Smooth muscle cell (in vitro differentiated cells): ENCODE results near the gene SLC16A2. TPM values are rescaled to one million over a fixed set of nuclear protein-coding genes. Genes with fewer than 3 reads are reported as not detected.

Experiments
- DNase-seq: peaks from one replicate; lab custom pipeline; 2025; ENCODE audit not compliant: unreplicated experiment; lab: John Stamatoyannopoulos, UW
- H2AFZ ChIP-seq: fragments of 200-600 bp; sonication (generic); 2 replicates; pipeline ENCODE4 v1.6.0; 2016; ENCODE audit warnings: antibody characterized with exemption, low read depth, mild to moderate bottlenecking
- H3F3A ChIP-seq: fragments of 200-600 bp; sonication (generic); 2 replicates; pipeline ENCODE4 v1.6.0; 2017; ENCODE audit warnings: antibody characterized with exemption, low read depth
- H3K27ac ChIP-seq: fragments of 200-600 bp; sonication (generic); 2 replicates; pipeline ENCODE4 v1.5.1; 2016; ENCODE audit warnings: low read depth, mild to moderate bottlenecking
- H3K27me3 ChIP-seq: fragments of 200-600 bp; sonication (generic); 2 replicates; pipeline ENCODE4 v1.6.1; 2016; ENCODE audit warnings: low read depth, mild to moderate bottlenecking
- H3K36me3 ChIP-seq: fragments of 200-600 bp; sonication (generic); 2 replicates; pipeline ENCODE4 v1.5.1; 2016; ENCODE audit warnings: low read depth
- H3K4me1 ChIP-seq: fragments of 200-600 bp; sonication (generic); 2 replicates; pipeline ENCODE4 v1.5.1; 2016; ENCODE audit warnings: low read depth
- H3K4me2 ChIP-seq: fragments of 200-600 bp; sonication (generic); 2 replicates; pipeline ENCODE4 v1.6.0; 2016; ENCODE audit warnings: mild to moderate bottlenecking
- H3K4me3 ChIP-seq: fragments of 200-600 bp; sonication (generic); 2 replicates; pipeline ENCODE4 v1.5.1; 2016; ENCODE audit warnings: mild to moderate bottlenecking
- H3K79me2 ChIP-seq: fragments of 200-600 bp; sonication (generic); 2 replicates; pipeline ENCODE4 v1.6.0; 2016; ENCODE audit warnings: low read depth, mild to moderate bottlenecking
- H3K9ac ChIP-seq: fragments of 200-600 bp; sonication (generic); 2 replicates; pipeline ENCODE4 v1.6.0; 2016; ENCODE audit warnings: low read depth
- H3K9me3 ChIP-seq: fragments of 200-600 bp; sonication (generic); replicated peaks from 2 replicates; pipeline ENCODE4 v1.5.1; 2016; ENCODE audit warnings: low read depth
- H4K20me1 ChIP-seq: fragments of 200-600 bp; sonication (generic); 2 replicates; pipeline ENCODE4 v1.6.0; 2016; ENCODE audit warnings: low read depth
- WGBS: methylation state at CpG from one replicate; pipeline ENCODE4 v1.1.7; 2016; ENCODE audit warnings: low lambda C conversion rate; 5-methylcytosine and 5-hydroxymethylcytosine counted together
- polyA plus RNA-seq: library from polyadenylated mRNA; unstranded; fragments of >200 nt; fragmentation: Nextera tagmentation; extraction: Ambion mirVana; gene quantifications from 2 replicates; pipeline ENCODE4 v1.2.1, GENCODE V29; 2016
- total RNA-seq: library from RNA; depleted of rRNA; stranded (reverse); fragments of >200 nt; gene quantifications from 2 replicates; pipeline ENCODE4 v1.2.3, GENCODE V29; 2014
- TF ChIP-seq, protein P1 (sequence below): fragments of 200-600 bp; sonication (generic); IDR thresholded peaks from 2 replicates; pipeline ENCODE4 v1.5.1; 2017; ENCODE audit warnings: borderline replicate concordance, mild to moderate bottlenecking, antibody characterized with exemption; ENCODE audit not compliant: insufficient read depth, poor library complexity, severe bottlenecking

SLC16A2 gene
- total and polyA plus RNA-seq, 2 experiments from 2014 or later: 13.4 to 17.8 TPM

DNA sequence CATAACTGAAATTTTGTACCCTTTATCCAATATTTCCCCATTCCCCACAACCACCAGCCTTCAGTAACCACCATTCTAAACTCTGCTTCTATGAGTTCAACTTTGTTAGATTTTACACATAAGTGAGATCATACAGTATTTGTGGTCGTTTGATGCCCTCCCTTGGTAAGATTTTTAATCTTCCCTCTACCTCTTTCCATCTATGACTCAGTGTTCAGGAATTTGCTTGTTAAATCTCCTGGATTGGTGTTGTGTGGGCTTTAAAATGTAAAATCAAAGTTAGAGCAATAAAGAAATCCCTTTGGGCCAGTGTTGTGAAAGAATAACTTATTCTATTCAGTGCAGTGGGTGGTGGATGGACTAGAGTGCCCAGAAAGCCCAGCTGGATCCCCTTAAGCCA lies 37.4 kb downstream of the SLC16A2 start:
- no peak overlapping the region for H3K27ac ChIP-seq
- H3K4me2 ChIP-seq: no peak overlapping the region
- H3K4me1 ChIP-seq: no peaks in the 10 kb centered on the region
- 13% methylated on average over 1 of the region's 1 CpG for WGBS
- H3F3A ChIP-seq: no peaks in the 10 kb centered on the region
- H3K9me3 ChIP-seq: no peaks in the 10 kb centered on the region
- no peaks in the 10 kb centered on the region for H3K36me3 ChIP-seq
- TF ChIP-seq, protein P1, sequence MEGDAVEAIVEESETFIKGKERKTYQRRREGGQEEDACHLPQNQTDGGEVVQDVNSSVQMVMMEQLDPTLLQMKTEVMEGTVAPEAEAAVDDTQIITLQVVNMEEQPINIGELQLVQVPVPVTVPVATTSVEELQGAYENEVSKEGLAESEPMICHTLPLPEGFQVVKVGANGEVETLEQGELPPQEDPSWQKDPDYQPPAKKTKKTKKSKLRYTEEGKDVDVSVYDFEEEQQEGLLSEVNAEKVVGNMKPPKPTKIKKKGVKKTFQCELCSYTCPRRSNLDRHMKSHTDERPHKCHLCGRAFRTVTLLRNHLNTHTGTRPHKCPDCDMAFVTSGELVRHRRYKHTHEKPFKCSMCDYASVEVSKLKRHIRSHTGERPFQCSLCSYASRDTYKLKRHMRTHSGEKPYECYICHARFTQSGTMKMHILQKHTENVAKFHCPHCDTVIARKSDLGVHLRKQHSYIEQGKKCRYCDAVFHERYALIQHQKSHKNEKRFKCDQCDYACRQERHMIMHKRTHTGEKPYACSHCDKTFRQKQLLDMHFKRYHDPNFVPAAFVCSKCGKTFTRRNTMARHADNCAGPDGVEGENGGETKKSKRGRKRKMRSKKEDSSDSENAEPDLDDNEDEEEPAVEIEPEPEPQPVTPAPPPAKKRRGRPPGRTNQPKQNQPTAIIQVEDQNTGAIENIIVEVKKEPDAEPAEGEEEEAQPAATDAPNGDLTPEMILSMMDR: no peak
- no peak overlapping the region for H2AFZ ChIP-seq
- DNase-seq: no peak
- no peaks in the 10 kb centered on the region for H3K27me3 ChIP-seq
- no peaks in the 10 kb centered on the region for H4K20me1 ChIP-seq
- H3K9ac ChIP-seq: no peak overlapping the region
- H3K4me3 ChIP-seq: no peak overlapping the region
- no peaks in the 10 kb centered on the region for H3K79me2 ChIP-seq

DNA sequence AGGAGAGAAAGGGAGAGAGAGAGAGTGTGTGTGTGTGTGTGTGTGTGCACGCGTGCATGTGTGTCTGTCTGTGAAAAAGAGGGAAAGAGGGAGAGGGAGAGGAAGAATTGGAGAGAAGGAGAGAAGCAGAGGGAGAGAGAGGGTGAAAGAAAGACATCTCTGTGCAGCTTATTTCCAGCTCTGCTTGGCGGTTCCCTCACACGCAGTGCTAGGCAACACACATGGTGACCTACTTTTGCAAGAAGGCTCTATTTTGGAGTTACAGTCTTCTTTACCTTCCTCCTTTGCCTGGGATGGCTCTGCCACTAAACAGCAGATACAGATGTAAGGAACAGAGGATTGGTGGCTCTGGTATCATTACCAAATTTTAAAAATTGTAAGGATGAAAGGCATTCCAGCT lies 40.1 kb downstream of the SLC16A2 start:
- Histone ChIP-seq H3K27me3 (no peaks in the 10 kb centered on the region), H4K20me1 (no peaks in the 10 kb centered on the region), H3K9me3 (no peaks in the 10 kb centered on the region), H3K27ac (no peak overlapping the region), H3K36me3 (no peaks in the 10 kb centered on the region), H3K4me1 (no peaks in the 10 kb centered on the region), H3K4me3 (no peak overlapping the region), H2AFZ (no peak overlapping the region), H3F3A (no peaks in the 10 kb centered on the region), H3K4me2 (no peak overlapping the region), H3K79me2 (no peaks in the 10 kb centered on the region), H3K9ac (no peak overlapping the region)
- 92% methylated on average over 4 of the region's 4 CpGs for WGBS
- no peak for DNase-seq
- TF ChIP-seq, protein P1: no peak

DNA sequence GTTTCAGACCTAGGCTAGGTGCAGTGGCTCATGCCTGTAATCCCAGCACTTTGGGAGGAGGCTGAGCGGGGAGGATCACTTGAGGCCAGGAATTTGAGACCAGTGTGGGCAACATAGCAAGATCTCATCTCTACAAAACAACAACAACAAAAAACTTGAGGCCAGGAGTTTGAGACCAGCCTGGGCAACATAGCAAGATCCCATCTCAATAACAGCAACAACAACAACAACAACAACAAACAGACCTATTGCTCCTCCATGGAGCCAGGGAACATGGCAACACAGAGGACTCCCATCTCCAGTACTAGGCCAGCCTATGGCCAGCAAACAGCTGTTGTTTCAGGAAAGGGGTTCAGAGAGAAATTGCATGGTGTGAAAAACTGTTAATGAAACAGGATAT lies 43.4 kb downstream of the SLC16A2 start:
- Histone ChIP-seq H3K79me2 (no peaks in the 10 kb centered on the region), H3F3A (no peaks in the 10 kb centered on the region), H3K9me3 (no peaks in the 10 kb centered on the region), H3K4me1 (no peaks in the 10 kb centered on the region), H3K27me3 (no peaks in the 10 kb centered on the region), H3K4me3 (no peak overlapping the region), H3K4me2 (no peak overlapping the region), H2AFZ (no peak overlapping the region), H3K9ac (no peak overlapping the region), H4K20me1 (no peaks in the 10 kb centered on the region), H3K36me3 (no peaks in the 10 kb centered on the region), H3K27ac (no peak overlapping the region)
- WGBS: 67% methylated on average over 1 of the region's 1 CpG
- no peak for DNase-seq
- TF ChIP-seq, protein P1: no peak

DNA sequence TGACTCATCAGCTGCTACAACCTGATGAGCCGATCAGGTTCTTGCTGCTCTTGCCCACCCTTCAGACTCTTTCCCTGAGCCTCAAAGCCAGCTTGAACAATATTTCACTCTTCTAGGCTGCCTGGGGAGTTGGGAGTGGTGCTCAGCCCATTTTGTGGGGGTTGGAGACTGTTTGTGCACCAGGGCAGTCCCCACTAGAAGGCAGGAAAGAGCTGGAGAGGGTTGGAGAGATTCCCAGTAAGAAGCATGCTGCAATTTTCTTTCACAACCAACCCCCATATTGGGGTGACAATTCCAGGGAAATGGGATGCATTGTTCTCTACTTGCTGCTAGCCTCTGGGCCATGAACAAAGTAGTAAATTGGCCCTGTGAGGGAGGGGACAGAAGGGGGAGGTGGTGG lies 44.1 kb downstream of the SLC16A2 start:
- H3K27ac ChIP-seq: no peak overlapping the region
- H3K9ac ChIP-seq: no peak overlapping the region
- no peaks in the 10 kb centered on the region for H4K20me1 ChIP-seq
- no peaks in the 10 kb centered on the region for H3K9me3 ChIP-seq
- no peaks in the 10 kb centered on the region for H3F3A ChIP-seq
- H3K4me2 ChIP-seq: no peak overlapping the region
- H3K36me3 ChIP-seq: no peaks in the 10 kb centered on the region
- no peaks in the 10 kb centered on the region for H3K79me2 ChIP-seq
- H3K4me3 ChIP-seq: no peak overlapping the region
- 81% methylated on average over 1 of the region's 1 CpG for WGBS
- no peaks in the 10 kb centered on the region for H3K4me1 ChIP-seq
- no peak overlapping the region for H2AFZ ChIP-seq
- H3K27me3 ChIP-seq: no peaks in the 10 kb centered on the region
- no peak for DNase-seq
- TF ChIP-seq, protein P1: no peak
